HepG2 (cell line): Measurements from ENCODE around the gene KLHDC4. TPM values are rescaled to one million over a fixed set of nuclear protein-coding genes. Genes with fewer than 3 reads are reported as not detected.

ENCODE experiments used
- ARNT ChIP-seq: fragments of 450-650 bp; IDR thresholded peaks from 2 replicates; pipeline ENCODE4 v1.6.1; 2017
- BRCA1 ChIP-seq: sonication (generic); formaldehyde crosslinking; IDR thresholded peaks from 2 replicates; pipeline ENCODE4 v1.4.0; 2020; ENCODE audit warnings: missing genetic modification reagents
- CBX1 ChIP-seq: IDR thresholded peaks from one replicate; pipeline ENCODE4 v1.6.1; 2016; ENCODE audit warnings: antibody characterized with exemption, low read depth
- ERF ChIP-seq: IDR thresholded peaks from 2 replicates; pipeline ENCODE4 v1.6.1; 2018; ENCODE audit warnings: missing biosample characterization, missing genetic modification reagents
- FOSL1 ChIP-seq: sonication (generic); formaldehyde crosslinking; IDR thresholded peaks from 2 replicates; pipeline ENCODE4 v1.9.0; 2021; ENCODE audit warnings: missing genetic modification reagents, borderline replicate concordance
- FOXK1 ChIP-seq: sonication (generic); formaldehyde crosslinking; IDR thresholded peaks from 2 replicates; pipeline ENCODE4 v1.4.0; 2020; ENCODE audit warnings: low read depth, missing genetic modification reagents, borderline replicate concordance
- KDM2A ChIP-seq: sonication (generic); formaldehyde crosslinking; IDR thresholded peaks from 2 replicates; pipeline ENCODE4 v1.4.0; 2020; ENCODE audit warnings: low read depth, missing genetic modification reagents, borderline replicate concordance
- KLF12 ChIP-seq: sonication (generic); formaldehyde crosslinking; IDR thresholded peaks from 2 replicates; pipeline ENCODE4 v1.4.0; 2020; ENCODE audit warnings: missing genetic modification reagents, borderline replicate concordance
- KMT2B ChIP-seq: IDR thresholded peaks from 2 replicates; pipeline ENCODE4 v1.6.1; 2016; ENCODE audit warnings: missing genetic modification reagents, missing compliant biosample characterization
- NBN ChIP-seq: fragments of 450-650 bp; conservative IDR thresholded peaks from 2 replicates; pipeline ENCODE4 v1.6.1; 2017
- NFRKB ChIP-seq: fragments of 450-650 bp; IDR thresholded peaks from 2 replicates; pipeline ENCODE4 v1.6.1; 2017
- NRL ChIP-seq: sonication (generic); formaldehyde crosslinking; IDR thresholded peaks from 2 replicates; pipeline ENCODE4 v1.5.0; 2020; ENCODE audit warnings: missing genetic modification reagents, mild to moderate bottlenecking, moderate library complexity, borderline replicate concordance
- RCOR2 ChIP-seq: IDR thresholded peaks from 2 replicates; pipeline ENCODE4 v1.6.1; 2016; ENCODE audit warnings: missing biosample characterization, missing genetic modification reagents
- SAFB2 ChIP-seq: sonication (generic); formaldehyde crosslinking; IDR thresholded peaks from 2 replicates; pipeline ENCODE4 v1.5.1; 2020; ENCODE audit warnings: missing genetic modification reagents, low read depth, mild to moderate bottlenecking, borderline replicate concordance
- SALL2 ChIP-seq: sonication (generic); formaldehyde crosslinking; IDR thresholded peaks from 2 replicates; pipeline ENCODE4 v1.8.1; 2023; ENCODE audit warnings: mild to moderate bottlenecking, missing genetic modification reagents, inconsistent platforms
- SNAI1 ChIP-seq: sonication (generic); formaldehyde crosslinking; IDR thresholded peaks from 2 replicates; pipeline ENCODE4 v1.5.0; 2020; ENCODE audit warnings: mild to moderate bottlenecking, missing genetic modification reagents, borderline replicate concordance
- TSC22D2 ChIP-seq: sonication (generic); formaldehyde crosslinking; IDR thresholded peaks from 2 replicates; pipeline ENCODE4 v1.5.1; 2020; ENCODE audit warnings: missing genetic modification reagents, mild to moderate bottlenecking, borderline replicate concordance
- UBTF ChIP-seq: sonication (generic); formaldehyde crosslinking; IDR thresholded peaks from 2 replicates; pipeline ENCODE4 v1.4.0; 2020; ENCODE audit warnings: mild to moderate bottlenecking, missing genetic modification reagents
- ZC3H13 ChIP-seq: sonication (generic); formaldehyde crosslinking; IDR thresholded peaks from 2 replicates; pipeline ENCODE4 v1.8.1; 2023; ENCODE audit warnings: mild to moderate bottlenecking, missing genetic modification reagents, moderate library complexity
- ZMAT3 ChIP-seq: sonication (generic); formaldehyde crosslinking; conservative IDR thresholded peaks from 2 replicates; pipeline ENCODE4 v1.7.0; 2021; ENCODE audit warnings: missing genetic modification reagents
- ZNF256 ChIP-seq: sonication (generic); formaldehyde crosslinking; conservative IDR thresholded peaks from 2 replicates; pipeline ENCODE4 v1.4.0; 2020; ENCODE audit warnings: missing genetic modification reagents
- ZNF550 ChIP-seq: sonication (generic); formaldehyde crosslinking; IDR thresholded peaks from 2 replicates; pipeline ENCODE4 v1.4.0; 2020; ENCODE audit warnings: mild to moderate bottlenecking, missing genetic modification reagents, borderline replicate concordance
- ZNF567 ChIP-seq: sonication (generic); formaldehyde crosslinking; IDR thresholded peaks from 2 replicates; pipeline ENCODE4 v1.8.1; 2023; ENCODE audit warnings: mild to moderate bottlenecking, missing genetic modification reagents, borderline replicate concordance
- ZNF746 ChIP-seq: sonication (generic); formaldehyde crosslinking; IDR thresholded peaks from 2 replicates; pipeline ENCODE4 v1.8.0; 2022; ENCODE audit warnings: mild to moderate bottlenecking, missing genetic modification reagents
- polyA plus RNA-seq, 8 experiments: library from polyadenylated mRNA; depleted of rRNA in 3 of 8; stranded (reverse) in 7 of 8; unstranded in 1 of 8; fragments of >200 nt; fragmentation: Illumina TruSeq in 4 of 8; extraction: Trizol in 4 of 8; gene quantifications; 2 replicates each; pipeline versions ENCODE4 v1.2.1 to v1.2.3, GENCODE V29; 2011 to 2016; ENCODE audit warnings: low read depth in 4 of 8, missing spikeins in 1 of 8, mixed read lengths in 1 of 8; ENCODE audit not compliant: insufficient read depth in 1 of 8
- total RNA-seq, 5 experiments: library from RNA; depleted of rRNA; stranded (reverse); fragments of >200 nt; fragmentation: Illumina TruSeq; extraction: Trizol; gene quantifications; 2 replicates each; pipeline ENCODE4 v1.2.3, GENCODE V29; 2016; ENCODE audit warnings: low read depth in 1 of 5
- TF ChIP-seq, protein P1 (sequence below): sonication (generic); formaldehyde crosslinking; IDR thresholded peaks from 2 replicates; pipeline ENCODE4 v1.8.0; 2022; ENCODE audit warnings: missing genetic modification reagents, mild to moderate bottlenecking, borderline replicate concordance
- TF ChIP-seq, protein P2 (sequence below): IDR thresholded peaks from 2 replicates; pipeline ENCODE4 v1.6.1; 2018; ENCODE audit warnings: missing genetic modification reagents, mild to moderate bottlenecking, missing compliant biosample characterization
- TF ChIP-seq, protein P3 (sequence below): sonication (generic); formaldehyde crosslinking; IDR thresholded peaks from 2 replicates; pipeline ENCODE4 v1.8.0; 2022; ENCODE audit warnings: missing genetic modification reagents, mild to moderate bottlenecking, inconsistent platforms, borderline replicate concordance

The KLHDC4 gene
- total and polyA plus RNA-seq, 2 of the 13 experiments (the other 11 are each of a cell fraction or from before 2014, with no cell fraction given), result 18.7 to 31.8 TPM

GRCh38 chr16:87661561-87661960 is 104.2 kb downstream of the KLHDC4 start (continued):
- TF ChIP-seq, protein P1, sequence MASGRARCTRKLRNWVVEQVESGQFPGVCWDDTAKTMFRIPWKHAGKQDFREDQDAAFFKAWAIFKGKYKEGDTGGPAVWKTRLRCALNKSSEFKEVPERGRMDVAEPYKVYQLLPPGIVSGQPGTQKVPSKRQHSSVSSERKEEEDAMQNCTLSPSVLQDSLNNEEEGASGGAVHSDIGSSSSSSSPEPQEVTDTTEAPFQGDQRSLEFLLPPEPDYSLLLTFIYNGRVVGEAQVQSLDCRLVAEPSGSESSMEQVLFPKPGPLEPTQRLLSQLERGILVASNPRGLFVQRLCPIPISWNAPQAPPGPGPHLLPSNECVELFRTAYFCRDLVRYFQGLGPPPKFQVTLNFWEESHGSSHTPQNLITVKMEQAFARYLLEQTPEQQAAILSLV (CRISPR knock-in tag), result peak; percentile 54; the same call in 1 of the 2 replicates
- TF ChIP-seq SAFB2 (CRISPR knock-in tag), result no peak
- TF ChIP-seq ZMAT3 (CRISPR knock-in tag), result 0 out of 2 replicates have a peak, but pooled peaks have one; percentile 61
- TF ChIP-seq SALL2, result peak; percentile 76
- TF ChIP-seq KMT2B (CRISPR knock-in tag), result peak; percentile 54; the same call in 1 of the 2 replicates
- TF ChIP-seq RCOR2 (CRISPR knock-in tag), result no peak
- peak; percentile 97 for TF ChIP-seq TSC22D2 (CRISPR knock-in tag)
- TF ChIP-seq NBN, result no peak
- TF ChIP-seq UBTF (CRISPR knock-in tag), result no peak
- no peak; the same call in 1 of the 2 replicates for TF ChIP-seq FOSL1 (CRISPR knock-in tag)
- TF ChIP-seq CBX1, result no peak
- 0 out of 2 replicates have a peak, but pooled peaks have one; percentile 19 for TF ChIP-seq NRL
- TF ChIP-seq ERF (CRISPR knock-in tag), result peak; percentile 85
- no peak for TF ChIP-seq KLF12 (CRISPR knock-in tag)
- no peak for TF ChIP-seq SNAI1 (CRISPR knock-in tag)
- peak; percentile 94 for TF ChIP-seq BRCA1 (CRISPR knock-in tag)
- peak; percentile 55; the same call in 1 of the 2 replicates for TF ChIP-seq FOXK1 (CRISPR knock-in tag)
- peak; percentile 87; the same call in 1 of the 2 replicates for TF ChIP-seq ZNF256 (CRISPR knock-in tag)
- TF ChIP-seq, protein P2, sequence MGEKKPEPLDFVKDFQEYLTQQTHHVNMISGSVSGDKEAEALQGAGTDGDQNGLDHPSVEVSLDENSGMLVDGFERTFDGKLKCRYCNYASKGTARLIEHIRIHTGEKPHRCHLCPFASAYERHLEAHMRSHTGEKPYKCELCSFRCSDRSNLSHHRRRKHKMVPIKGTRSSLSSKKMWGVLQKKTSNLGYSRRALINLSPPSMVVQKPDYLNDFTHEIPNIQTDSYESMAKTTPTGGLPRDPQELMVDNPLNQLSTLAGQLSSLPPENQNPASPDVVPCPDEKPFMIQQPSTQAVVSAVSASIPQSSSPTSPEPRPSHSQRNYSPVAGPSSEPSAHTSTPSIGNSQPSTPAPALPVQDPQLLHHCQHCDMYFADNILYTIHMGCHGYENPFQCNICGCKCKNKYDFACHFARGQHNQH, result peak; percentile 73
- no peak for TF ChIP-seq ZNF567
- TF ChIP-seq ZNF746 (CRISPR knock-in tag), result peak; percentile 28; the same call in 1 of the 2 replicates
- TF ChIP-seq NFRKB, result no peak
- no peak for TF ChIP-seq ARNT
- TF ChIP-seq, protein P3, sequence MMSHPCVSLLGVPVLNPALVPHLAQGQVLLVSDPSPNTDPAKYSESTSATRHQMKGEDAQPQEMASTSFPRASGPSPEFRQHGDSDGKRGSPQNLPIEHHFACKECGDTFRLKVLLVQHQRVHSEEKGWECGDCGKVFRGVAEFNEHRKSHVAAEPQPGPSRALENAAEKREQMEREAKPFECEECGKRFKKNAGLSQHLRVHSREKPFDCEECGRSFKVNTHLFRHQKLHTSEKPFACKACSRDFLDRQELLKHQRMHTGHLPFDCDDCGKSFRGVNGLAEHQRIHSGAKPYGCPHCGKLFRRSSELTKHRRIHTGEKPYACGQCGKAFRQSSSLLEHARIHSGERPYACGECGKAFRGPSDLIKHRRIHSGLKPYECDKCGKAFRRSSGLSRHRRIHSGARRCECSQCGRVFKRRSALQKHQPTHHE (CRISPR knock-in tag), result no peak
- 0 out of 2 replicates have a peak, but pooled peaks have one; percentile 31 for TF ChIP-seq ZC3H13 (CRISPR knock-in tag)
- TF ChIP-seq KDM2A (CRISPR knock-in tag), result peak; percentile 65; the same call in 1 of the 2 replicates
- TF ChIP-seq ZNF550 (CRISPR knock-in tag), result no peak
